Activated naive CD4-positive, alpha-beta T cell treated with anti-CD3 and anti-CD28 coated beads, Interleukin-2, amount 10 ng/mL, durations not matched to agents 7 days and 5 days (primary cell): Measurements from ENCODE around the gene EPB41L3.
A peak's percentile ranks its signal among the peaks of the same experiment; 100 is the strongest.
"Not testable (repeated sequence)": the region's sequence is repeated elsewhere in the genome, so short reads cannot be mapped to it uniquely, and the experiment has no call there.

ENCODE experiments used
- CTCF ChIA-PET: fragments of 350-600 bp; sonication (Branson Sonifier 250); formaldehyde crosslinking; loops from one replicate; lab custom pipeline; 2021; ENCODE audit warnings: antibody characterized with exemption; lab: Charles Lee
- DNase-seq: peaks from one replicate; pipeline ENCODE4 v3.0.0-alpha.2; 2020
- H3K27ac Mint-ChIP-seq: one replicate; pipeline ENCODE4 v1.8.0; 2021; ENCODE audit warnings: mild to moderate bottlenecking, moderate library complexity, mixed read lengths
- H3K27me3 Mint-ChIP-seq: one replicate; pipeline ENCODE4 v1.8.0; 2021; ENCODE audit warnings: mild to moderate bottlenecking, mixed read lengths
- H3K36me3 Mint-ChIP-seq: one replicate; pipeline ENCODE4 v1.8.0; 2021; ENCODE audit warnings: mixed read lengths
- H3K4me1 Mint-ChIP-seq: one replicate; pipeline ENCODE4 v1.8.0; 2021; ENCODE audit warnings: mixed read lengths
- H3K4me3 Mint-ChIP-seq: one replicate; pipeline ENCODE4 v1.8.0; 2021; ENCODE audit warnings: mild to moderate bottlenecking, moderate library complexity, mixed read lengths
- H3K9me3 Mint-ChIP-seq: one replicate; pipeline ENCODE4 v1.8.0; 2021; ENCODE audit warnings: mixed read lengths

The EPB41L3 gene

DNA sequence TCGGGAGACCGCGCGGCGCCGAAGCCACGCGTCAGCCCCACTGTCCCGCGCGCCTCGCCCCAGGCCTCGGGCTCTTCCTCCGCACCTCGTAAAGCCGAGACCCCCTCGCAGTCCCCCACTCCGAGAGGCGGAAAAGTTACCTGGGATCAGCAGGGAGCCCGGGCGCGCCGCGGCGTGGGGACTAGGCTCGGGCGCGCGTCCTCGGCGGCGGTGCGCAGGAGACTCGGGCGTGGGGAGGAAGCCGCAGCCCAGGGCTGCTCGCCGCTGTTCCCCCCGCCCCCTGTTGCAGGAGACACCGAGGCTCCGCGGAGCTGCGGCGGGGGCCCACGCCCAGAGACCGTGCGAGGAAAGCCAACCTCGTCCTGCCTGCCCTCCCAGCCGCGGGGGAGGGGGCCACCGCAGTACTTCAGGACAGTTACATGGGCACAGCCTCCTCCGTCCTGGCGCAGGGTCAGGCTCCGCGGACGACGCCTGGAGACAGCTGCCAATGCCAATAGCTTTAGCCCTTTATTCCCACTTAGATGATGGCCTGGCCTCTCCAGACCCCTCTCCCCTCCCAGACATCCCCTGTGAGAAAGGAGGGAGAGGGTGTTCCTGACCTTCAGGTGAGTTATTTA lies at the start of gene EPB41L3:
Gene EPB41L3, minus strand, starts transcription at position 225 of the 617 bp plus-strand sequence. CDS start 54,814 bp downstream, outside the sequence.
- H3K4me1 Mint-ChIP-seq, result peaks cover 9% of the 10 kb centered on the region
- CTCF ChIA-PET, result no interaction called here
- H3K27ac Mint-ChIP-seq, result no peak within 1 kb of the TSS
- peak within 1 kb of the TSS; percentile 54 for H3K4me3 Mint-ChIP-seq
- no peaks in the 10 kb centered on the region for H3K9me3 Mint-ChIP-seq
- peak; percentile 34 for DNase-seq
- H3K27me3 Mint-ChIP-seq, result peaks cover 35% of the 10 kb centered on the region
- no peaks in the 10 kb centered on the region for H3K36me3 Mint-ChIP-seq

DNA sequence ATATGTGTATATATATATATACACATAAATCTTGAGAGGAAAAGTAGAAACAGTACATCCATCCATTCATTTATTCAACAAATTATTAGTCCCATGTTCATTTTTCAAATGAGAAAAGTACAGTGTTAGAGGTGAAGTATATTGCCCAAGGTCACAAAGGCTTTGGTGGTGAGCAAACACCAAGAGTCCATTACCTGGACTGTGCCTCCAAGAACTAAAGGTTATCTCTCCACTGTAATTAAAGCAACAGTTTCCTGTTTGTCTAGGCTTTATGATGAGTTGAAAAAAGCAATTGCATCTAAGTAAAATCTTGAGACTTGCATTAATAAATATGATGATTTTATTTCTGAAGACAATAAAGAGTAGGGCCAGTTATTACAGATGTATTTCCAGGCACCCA lies 44.7 kb upstream of the EPB41L3 start:
- CTCF ChIA-PET, result no interaction called here
- Mint-ChIP-seq H3K4me1 (no peaks in the 10 kb centered on the region), H3K27me3 (no peaks in the 10 kb centered on the region), H3K4me3 (no peak overlapping the region), H3K27ac (no peak overlapping the region), H3K9me3 (peaks cover 2% of the 10 kb centered on the region), H3K36me3 (no peaks in the 10 kb centered on the region)
- DNase-seq, result no peak

- Mint-ChIP-seq H3K27ac (no peak overlapping the region), H3K4me1 (no peaks in the 10 kb centered on the region), H3K9me3 (no peaks in the 10 kb centered on the region), H3K4me3 (no peak overlapping the region), H3K27me3 (no peaks in the 10 kb centered on the region), H3K36me3 (no peaks in the 10 kb centered on the region)
- DNase-seq, result no peak
- CTCF ChIA-PET, result no interaction called here
These were observed 41.9 kb upstream of the EPB41L3 start for GRCh38 chr18:5585653-5586052.

DNA sequence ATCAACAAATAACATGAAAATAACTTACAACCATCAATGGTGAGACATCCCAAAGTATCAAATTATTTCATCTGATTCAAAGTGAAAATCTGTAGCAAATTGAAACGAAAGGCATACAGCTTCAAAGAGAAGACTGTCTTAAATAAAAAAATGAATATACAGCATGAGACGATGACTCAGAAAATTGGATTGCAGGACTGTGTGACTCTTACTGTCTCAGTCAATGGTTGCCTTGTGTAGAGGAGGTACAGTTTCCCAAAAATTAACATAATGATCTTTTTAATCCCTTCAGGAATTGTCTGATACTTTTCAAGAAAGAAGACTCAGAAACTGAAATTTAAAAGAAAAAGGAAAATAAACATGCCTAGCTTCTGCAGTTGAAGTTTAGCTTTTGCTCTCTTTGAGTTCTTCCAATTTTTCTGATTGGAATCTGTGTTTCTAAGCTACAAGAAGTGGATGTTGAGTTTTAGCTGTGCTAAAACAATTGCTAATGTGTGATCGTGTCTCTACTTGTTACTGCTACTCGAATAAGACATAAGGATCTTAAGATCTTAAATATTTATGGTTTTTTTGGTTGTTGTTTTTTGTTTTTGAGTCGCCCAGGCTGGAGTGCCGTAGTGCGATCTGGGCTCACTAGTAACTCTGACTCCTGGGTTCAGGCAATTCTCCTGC lies 41.1 kb upstream of the EPB41L3 start:
- H3K27me3 Mint-ChIP-seq, result no peaks in the 10 kb centered on the region
- no peak overlapping the region for H3K4me3 Mint-ChIP-seq
- CTCF ChIA-PET, result no interaction called here
- DNase-seq, result no peak
- no peak overlapping the region for H3K27ac Mint-ChIP-seq
- H3K4me1 Mint-ChIP-seq, result no peaks in the 10 kb centered on the region
- H3K9me3 Mint-ChIP-seq, result no peaks in the 10 kb centered on the region
- no peaks in the 10 kb centered on the region for H3K36me3 Mint-ChIP-seq

- no peak for DNase-seq
- H3K4me3 Mint-ChIP-seq, result no peak overlapping the region
- H3K4me1 Mint-ChIP-seq, result no peaks in the 10 kb centered on the region
- H3K36me3 Mint-ChIP-seq, result no peaks in the 10 kb centered on the region
- H3K27me3 Mint-ChIP-seq, result no peaks in the 10 kb centered on the region
- H3K9me3 Mint-ChIP-seq, result no peaks in the 10 kb centered on the region
- CTCF ChIA-PET, result no interaction called here
- no peak overlapping the region for H3K27ac Mint-ChIP-seq
These were observed 39.3 kb upstream of the EPB41L3 start for GRCh38 chr18:5582849-5583681.

GRCh38 chr18:5582076-5582475 lies 38.3 kb upstream of the EPB41L3 start:
- Mint-ChIP-seq H3K4me1 (no peaks in the 10 kb centered on the region), H3K36me3 (no peaks in the 10 kb centered on the region), H3K27me3 (no peaks in the 10 kb centered on the region), H3K4me3 (no peak overlapping the region), H3K27ac (no peak overlapping the region), H3K9me3 (no peaks in the 10 kb centered on the region)
- no peak for DNase-seq
- CTCF ChIA-PET, result no interaction called here

DNA sequence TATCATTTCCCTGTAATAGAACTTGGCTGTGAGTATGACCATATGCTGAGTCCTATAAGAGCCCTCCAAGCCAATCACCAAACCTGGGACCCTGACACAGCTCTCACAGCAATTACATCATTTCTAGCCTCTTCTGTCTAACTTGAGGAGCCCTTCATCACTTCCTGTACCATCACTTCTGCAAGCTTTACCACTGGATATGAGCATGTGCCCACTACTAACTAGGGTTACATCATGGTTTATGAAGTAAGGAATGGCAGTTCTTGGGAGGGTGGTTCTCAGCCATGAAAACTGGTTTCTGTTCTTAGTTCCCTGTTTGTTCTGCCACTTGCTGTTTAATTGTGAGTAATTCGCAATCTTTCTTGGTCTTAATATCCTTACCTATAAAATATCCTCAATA lies 31.0 kb upstream of the EPB41L3 start:
- DNase-seq, result no peak
- H3K9me3 Mint-ChIP-seq, result no peaks in the 10 kb centered on the region
- no peak overlapping the region for H3K27ac Mint-ChIP-seq
- no peaks in the 10 kb centered on the region for H3K27me3 Mint-ChIP-seq
- no peak overlapping the region for H3K4me3 Mint-ChIP-seq
- H3K36me3 Mint-ChIP-seq, result no peaks in the 10 kb centered on the region
- CTCF ChIA-PET, result no interaction called here
- H3K4me1 Mint-ChIP-seq, result no peaks in the 10 kb centered on the region

DNA sequence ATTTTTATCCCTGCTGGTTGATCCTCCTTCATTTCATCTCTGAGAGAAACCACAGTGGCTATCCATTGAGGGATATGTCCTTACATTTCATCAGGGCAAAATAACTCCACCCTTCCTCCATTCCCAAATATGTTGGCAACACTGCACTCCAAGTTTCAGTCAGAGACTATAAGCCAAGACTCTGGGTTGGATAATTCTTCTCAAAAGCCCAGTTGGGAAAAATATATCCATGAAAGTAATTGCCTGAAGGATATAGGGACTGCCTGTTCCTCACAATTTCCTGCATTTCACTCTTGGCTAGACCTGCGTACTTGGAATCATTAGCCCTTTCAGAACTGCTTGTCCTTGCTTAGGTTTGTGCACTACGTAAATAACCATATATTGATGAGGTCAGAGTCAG lies 27.9 kb upstream of the EPB41L3 start:
- H3K27ac Mint-ChIP-seq, result no peak overlapping the region
- H3K27me3 Mint-ChIP-seq, result no peaks in the 10 kb centered on the region
- no peaks in the 10 kb centered on the region for H3K36me3 Mint-ChIP-seq
- CTCF ChIA-PET, result no interaction called here
- no peak for DNase-seq
- H3K4me3 Mint-ChIP-seq, result no peak overlapping the region
- H3K9me3 Mint-ChIP-seq, result no peaks in the 10 kb centered on the region
- H3K4me1 Mint-ChIP-seq, result no peaks in the 10 kb centered on the region

- H3K4me3 Mint-ChIP-seq, H3K9me3 Mint-ChIP-seq, H3K27me3 Mint-ChIP-seq, H3K4me1 Mint-ChIP-seq, H3K27ac Mint-ChIP-seq, DNase-seq, CTCF ChIA-PET, H3K36me3 Mint-ChIP-seq: not testable (repeated sequence)
These were observed 26.8 kb upstream of the EPB41L3 start for GRCh38 chr18:5570613-5571012.

GRCh38 chr18:5568416-5568815 lies 24.6 kb upstream of the EPB41L3 start:
- H3K9me3 Mint-ChIP-seq, result no peaks in the 10 kb centered on the region
- no peaks in the 10 kb centered on the region for H3K36me3 Mint-ChIP-seq
- no peak overlapping the region for H3K27ac Mint-ChIP-seq
- no peaks in the 10 kb centered on the region for H3K4me1 Mint-ChIP-seq
- no peak overlapping the region for H3K4me3 Mint-ChIP-seq
- H3K27me3 Mint-ChIP-seq, result no peaks in the 10 kb centered on the region
- CTCF ChIA-PET, result no interaction called here
- no peak for DNase-seq

- H3K27ac Mint-ChIP-seq, result no peak overlapping the region
- DNase-seq, result no peak
- no peak overlapping the region for H3K4me3 Mint-ChIP-seq
- CTCF ChIA-PET, result no interaction called here
- no peaks in the 10 kb centered on the region for H3K9me3 Mint-ChIP-seq
- no peaks in the 10 kb centered on the region for H3K27me3 Mint-ChIP-seq
- no peaks in the 10 kb centered on the region for H3K36me3 Mint-ChIP-seq
- no peaks in the 10 kb centered on the region for H3K4me1 Mint-ChIP-seq
These were observed 15.1 kb upstream of the EPB41L3 start for GRCh38 chr18:5558851-5559250.

DNA sequence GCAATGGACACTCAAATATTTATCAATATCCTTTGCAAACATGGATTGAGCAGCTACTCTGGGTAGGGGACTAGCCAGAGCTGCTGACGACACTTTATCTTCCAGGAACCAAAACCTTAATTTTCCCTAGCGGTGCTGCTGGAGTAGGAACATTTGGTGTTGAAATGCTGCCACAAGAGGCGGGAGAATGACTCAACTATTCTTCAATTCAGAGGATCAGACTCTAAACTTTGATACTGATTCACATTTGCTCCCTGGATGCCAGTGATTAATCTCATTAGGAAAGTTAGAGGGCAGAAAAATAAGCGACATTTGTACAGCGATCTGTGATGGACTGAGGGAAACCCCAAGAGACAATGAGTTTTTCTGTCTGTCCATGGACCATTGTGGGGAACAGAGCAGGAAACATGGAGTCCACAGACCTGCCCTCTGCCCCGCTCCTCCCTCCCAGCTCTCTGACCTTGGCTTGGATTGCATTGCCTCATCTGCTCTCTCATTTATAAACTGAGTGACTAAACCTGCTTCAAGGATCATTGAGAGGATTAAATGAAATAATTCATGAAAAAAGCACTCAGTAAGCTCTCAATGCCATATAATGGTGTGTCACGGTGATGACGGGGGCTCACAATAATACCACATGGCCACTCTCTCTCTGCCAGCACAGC lies 12.6 kb upstream of the EPB41L3 start:
- H3K27ac Mint-ChIP-seq, result no peak overlapping the region
- no peaks in the 10 kb centered on the region for H3K4me1 Mint-ChIP-seq
- no peaks in the 10 kb centered on the region for H3K36me3 Mint-ChIP-seq
- H3K9me3 Mint-ChIP-seq, result no peaks in the 10 kb centered on the region
- H3K27me3 Mint-ChIP-seq, result no peaks in the 10 kb centered on the region
- no peak overlapping the region for H3K4me3 Mint-ChIP-seq
- DNase-seq, result no peak
- CTCF ChIA-PET, result no interaction called here

- no peak overlapping the region for H3K4me3 Mint-ChIP-seq
- H3K4me1 Mint-ChIP-seq, result no peaks in the 10 kb centered on the region
- no peak overlapping the region for H3K27ac Mint-ChIP-seq
- no peaks in the 10 kb centered on the region for H3K9me3 Mint-ChIP-seq
- no peaks in the 10 kb centered on the region for H3K36me3 Mint-ChIP-seq
- DNase-seq, result no peak
- CTCF ChIA-PET, result no interaction called here
- no peaks in the 10 kb centered on the region for H3K27me3 Mint-ChIP-seq
These were observed 10.8 kb upstream of the EPB41L3 start for GRCh38 chr18:5554629-5555028.

GRCh38 chr18:5546660-5547059 lies 2.9 kb upstream of the EPB41L3 start:
- no peak overlapping the region for H3K27ac Mint-ChIP-seq
- H3K27me3 Mint-ChIP-seq, result peaks cover 29% of the 10 kb centered on the region
- no peak overlapping the region for H3K4me3 Mint-ChIP-seq
- no peaks in the 10 kb centered on the region for H3K36me3 Mint-ChIP-seq
- no peak for DNase-seq
- no peaks in the 10 kb centered on the region for H3K9me3 Mint-ChIP-seq
- CTCF ChIA-PET, result interaction anchor here (0.8 to 1.5 kb wide), 2 partner anchors 90 to 117 kb away, joined by 3 to 4 read pairs; no protein-coding TSS in a partner anchor
- H3K4me1 Mint-ChIP-seq, result peaks cover 9% of the 10 kb centered on the region
